Heart left ventricle (tissue), 13 donors: Measurements from ENCODE around the gene GATA2.

Source experiments
- POLR2A ChIP-seq, 2 donors: fragments of 450-650 bp; IDR thresholded peaks; one replicate each; pipeline ENCODE4 v1.6.1; 2017; ENCODE audit warnings: antibody characterized with exemption in 2 of 2, mild to moderate bottlenecking in 2 of 2, moderate library complexity in 2 of 2
- TF ChIP-seq, protein P1 (sequence below), 12 donors: fragments of 200-600 bp; sonication (generic) in 4 of 12; IDR thresholded peaks; one replicate each; pipeline versions ENCODE4 v1.5.0 to v1.8.0; 2018 to 2022; ENCODE audit warnings: antibody characterized with exemption in 12 of 12, mild to moderate bottlenecking in 5 of 12
- donor health status: ischemic (EF 13 %, LVEDD 7.1; RV severe dilation, severe dysfunction).
- donor health status: DM: no; HTN: yes; CAD: no.
- donor health status: DM: no; HTN: no; CAD: no.
- donor health status: ischemic (EF 25% LVEDD 6.9; RV normal size, moderate dysfunction).
- donor health status: ischemic (EF 25% LVEDD 5.7; RV mildly dilated, moderate dysfunction).
- donor health status: ischemic (EF 35%, LVEDD 5.7; RV mildly dilated, moderate dysfunction).
- donor health status: nonischemic (EF 11% LVEDD 7.7; RV severe dilation, severe dysfunction).
- donor health status: DM: yes; HTN: yes; CAD: no.
- donor health status: PGD.
- donor health status: ischemic (EF 29% LVEDD 5.4; RV normal size, mild dysfunction).
- donor health status: nonischemic (EF 23%, LVEDD 6.1; RV moderate dilation, normal function).

DNA sequence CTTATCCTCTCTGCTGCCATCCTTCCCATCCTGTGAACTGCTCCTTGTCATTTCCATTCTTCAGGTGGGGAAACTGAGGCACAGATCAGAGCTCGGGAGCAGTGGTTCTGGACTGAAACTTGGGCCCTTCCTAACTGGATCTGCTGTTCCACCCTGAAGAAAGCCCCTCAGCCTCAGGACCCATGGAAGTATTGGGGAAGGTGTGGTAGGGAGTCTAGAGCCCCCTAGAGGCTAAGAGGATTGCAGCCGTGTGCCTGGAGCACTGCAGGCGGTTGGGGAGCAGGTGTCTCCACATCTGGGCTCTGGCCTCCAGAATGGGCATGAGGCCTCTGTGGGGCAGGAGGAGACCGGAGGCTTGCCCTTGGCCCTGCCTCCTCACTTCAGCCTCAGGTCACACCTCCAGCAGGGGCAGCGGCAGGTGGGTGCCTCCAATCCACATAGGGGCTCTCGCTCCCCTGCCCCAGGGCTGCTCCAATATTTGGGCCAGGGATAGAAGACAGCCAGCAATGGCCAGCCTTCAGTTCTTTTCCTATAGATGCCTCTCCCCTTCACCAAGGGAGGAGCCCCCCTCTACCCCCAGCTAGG lies 54.4 kb downstream of the GATA2 start:
- TF ChIP-seq POLR2A (IDR thresholded peaks at IDR 0.05) = no peak
- TF ChIP-seq, protein P1, sequence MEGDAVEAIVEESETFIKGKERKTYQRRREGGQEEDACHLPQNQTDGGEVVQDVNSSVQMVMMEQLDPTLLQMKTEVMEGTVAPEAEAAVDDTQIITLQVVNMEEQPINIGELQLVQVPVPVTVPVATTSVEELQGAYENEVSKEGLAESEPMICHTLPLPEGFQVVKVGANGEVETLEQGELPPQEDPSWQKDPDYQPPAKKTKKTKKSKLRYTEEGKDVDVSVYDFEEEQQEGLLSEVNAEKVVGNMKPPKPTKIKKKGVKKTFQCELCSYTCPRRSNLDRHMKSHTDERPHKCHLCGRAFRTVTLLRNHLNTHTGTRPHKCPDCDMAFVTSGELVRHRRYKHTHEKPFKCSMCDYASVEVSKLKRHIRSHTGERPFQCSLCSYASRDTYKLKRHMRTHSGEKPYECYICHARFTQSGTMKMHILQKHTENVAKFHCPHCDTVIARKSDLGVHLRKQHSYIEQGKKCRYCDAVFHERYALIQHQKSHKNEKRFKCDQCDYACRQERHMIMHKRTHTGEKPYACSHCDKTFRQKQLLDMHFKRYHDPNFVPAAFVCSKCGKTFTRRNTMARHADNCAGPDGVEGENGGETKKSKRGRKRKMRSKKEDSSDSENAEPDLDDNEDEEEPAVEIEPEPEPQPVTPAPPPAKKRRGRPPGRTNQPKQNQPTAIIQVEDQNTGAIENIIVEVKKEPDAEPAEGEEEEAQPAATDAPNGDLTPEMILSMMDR (IDR thresholded peaks at IDR 0.05) = peak in 5 of 12 donors; percentile 13 to 35 (median 24)
